GM21367 (cell line): ENCODE data around the gene FDXR.

ENCODE experiments used
- ATAC-seq: cut with Tn5 transposase; IDR thresholded peaks from one replicate; pipeline ENCODE4 v1.9.1; 2021; ENCODE audit not compliant: unreplicated experiment

Gene FDXR

DNA sequence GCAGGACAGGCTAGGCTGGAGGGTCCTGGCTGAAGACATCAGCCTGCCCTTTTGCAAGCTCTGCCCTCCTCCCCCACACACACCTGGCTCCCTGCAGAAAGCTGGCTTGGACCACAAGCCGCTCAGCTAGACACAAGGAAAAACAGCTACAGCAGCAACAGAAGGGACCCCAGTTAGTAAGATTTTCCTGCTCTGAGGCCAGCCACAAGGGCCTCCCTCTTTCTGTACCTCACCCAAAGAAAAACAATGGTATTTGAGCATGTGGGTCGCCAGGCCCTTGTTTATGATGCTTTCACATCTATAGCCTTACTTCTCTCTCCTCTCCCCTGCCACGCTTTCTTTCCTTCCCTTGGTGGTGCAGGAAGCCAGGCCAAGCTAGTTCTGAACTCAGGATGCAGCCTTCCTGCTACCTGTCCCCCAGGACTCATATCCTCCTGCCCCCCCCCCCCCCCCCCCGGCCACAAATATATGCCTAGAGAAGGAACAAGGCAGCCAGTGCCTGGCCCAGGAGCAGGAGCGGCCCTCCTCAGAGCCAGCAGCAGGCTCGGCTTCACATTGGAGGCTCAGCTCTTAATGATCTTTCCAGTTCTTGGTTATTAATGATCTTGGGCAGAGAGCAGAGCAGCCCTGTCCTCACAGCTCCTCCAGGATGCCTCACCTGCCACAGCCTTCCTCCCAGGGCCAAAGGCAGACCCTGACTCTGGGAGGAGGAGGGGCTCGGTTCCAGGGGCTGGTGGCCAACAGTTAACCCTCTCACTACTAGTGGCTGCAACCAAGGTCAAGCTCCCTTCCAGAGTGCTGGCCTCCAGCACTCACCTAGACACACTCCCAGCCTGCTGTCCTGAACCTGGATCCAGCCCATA lies 32.6 kb downstream of the FDXR start:
- no peak for ATAC-seq

DNA sequence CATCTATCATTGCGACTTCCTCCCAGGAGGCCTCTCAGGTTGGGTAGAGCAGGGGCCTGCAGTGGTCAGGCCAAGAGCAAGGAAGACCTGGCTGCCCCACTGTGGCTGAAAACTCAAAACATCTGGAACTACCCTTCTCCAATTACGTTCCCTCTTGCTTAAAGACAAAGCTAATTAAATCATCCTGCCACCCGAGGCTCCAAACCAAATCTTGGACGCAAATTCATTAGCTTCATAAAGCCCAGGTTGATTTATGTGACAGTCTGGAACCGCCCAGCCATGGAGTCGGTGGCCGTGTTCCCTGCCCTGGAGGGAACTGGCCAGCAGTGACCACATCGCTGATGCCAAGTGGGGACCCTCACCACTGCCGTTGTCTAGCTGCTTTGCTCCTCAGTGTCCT lies 34.5 kb downstream of the FDXR start:
- ATAC-seq = no peak

DNA sequence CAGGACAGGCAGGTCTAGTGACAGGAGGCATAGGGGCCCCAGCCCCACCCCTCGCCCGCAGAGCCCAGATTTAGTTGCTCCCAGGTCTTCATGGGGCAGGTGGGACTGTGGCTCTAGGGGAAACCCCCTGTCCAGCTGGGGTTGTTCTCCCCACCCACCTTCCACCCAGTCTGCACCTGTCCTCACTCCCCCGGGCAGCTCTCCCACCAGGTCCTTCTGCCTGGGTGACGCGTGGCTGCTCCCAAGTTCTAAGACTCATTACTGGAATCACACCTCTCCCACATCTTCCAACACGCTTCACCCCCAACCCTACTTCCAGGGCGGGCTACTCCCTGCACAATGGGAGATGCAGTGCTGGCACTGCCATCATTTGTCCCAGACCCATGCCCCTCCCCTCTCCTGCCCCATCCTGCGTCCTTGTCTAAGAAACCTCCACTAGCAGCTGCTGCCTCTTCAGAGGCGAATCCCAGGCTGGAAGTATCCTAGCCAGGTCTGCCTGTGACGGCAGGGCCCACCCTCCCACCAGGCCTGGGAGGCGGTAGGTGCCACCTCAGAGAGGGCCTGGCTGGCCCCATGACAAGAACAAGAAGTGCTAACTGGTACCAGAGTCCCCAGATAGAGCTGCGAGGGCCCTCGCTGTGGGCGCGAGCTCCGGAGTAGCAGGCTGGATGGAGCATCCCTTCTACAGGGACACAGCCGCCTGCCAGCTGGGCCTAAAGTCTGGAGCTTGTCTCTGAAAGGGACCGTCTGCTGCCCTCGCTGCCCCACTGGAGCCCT lies 35.9 kb downstream of the FDXR start:
- no peak for ATAC-seq

GRCh38 chr17:74836191-74836590 lies 36.6 kb downstream of the FDXR start:
- no peak for ATAC-seq

GRCh38 chr17:74833501-74834377 lies 39.1 kb downstream of the FDXR start:
- ATAC-seq = no peak

DNA sequence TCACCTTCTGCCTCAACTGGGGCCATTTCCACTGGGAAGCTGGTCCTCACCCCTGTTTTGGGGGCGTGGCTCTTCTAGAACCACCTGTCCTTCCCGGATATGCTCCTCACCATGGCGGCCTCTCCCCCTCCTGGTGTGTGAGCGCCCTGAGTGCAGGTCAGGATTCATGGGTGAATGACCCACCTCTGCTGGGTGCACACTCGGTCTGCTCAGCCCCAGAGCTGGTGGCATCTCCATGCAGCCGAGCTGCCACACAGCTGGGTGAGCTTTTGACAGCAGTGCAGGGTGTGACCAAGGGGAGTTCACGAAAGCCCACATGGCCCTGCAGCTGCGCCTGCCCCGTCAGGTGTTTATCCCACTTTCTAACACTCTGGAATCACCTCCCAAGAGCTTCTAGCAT lies 40.4 kb downstream of the FDXR start:
- ATAC-seq = no peak

DNA sequence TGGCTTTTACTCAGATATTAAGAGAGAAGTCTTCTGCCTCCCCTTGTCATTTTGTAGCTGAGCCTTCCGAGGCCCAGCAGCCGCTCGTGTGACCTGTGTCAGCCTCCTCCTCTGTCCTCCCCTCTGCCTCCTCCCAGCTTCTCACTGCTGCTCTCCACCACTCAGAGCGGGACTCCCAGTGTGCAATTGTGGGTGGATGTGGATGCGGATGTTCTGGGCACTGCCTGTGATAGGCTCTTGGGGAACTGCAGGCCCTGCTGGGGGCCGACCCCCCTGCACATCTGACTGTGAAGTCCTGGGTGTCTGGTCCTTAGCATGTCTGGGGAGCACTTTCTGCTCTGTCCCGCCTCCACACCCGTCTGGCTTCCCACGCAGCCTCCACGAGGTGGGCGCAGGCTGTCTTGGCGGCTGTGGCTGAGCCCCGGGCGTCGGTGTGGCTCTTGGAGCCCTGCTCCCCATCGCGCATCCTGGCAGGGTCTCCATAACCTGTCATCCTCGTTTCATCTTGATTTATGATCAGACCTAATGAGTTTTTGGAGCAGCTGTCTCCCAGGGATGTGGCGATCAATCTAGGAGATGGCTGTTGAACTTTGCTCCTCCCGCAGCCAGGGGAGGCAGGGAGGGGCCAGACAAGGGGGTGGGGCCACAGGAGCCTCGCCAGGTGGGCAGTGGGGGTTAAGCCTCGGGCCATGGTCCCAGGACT lies 41.2 kb downstream of the FDXR start:
- ATAC-seq = no peak

DNA sequence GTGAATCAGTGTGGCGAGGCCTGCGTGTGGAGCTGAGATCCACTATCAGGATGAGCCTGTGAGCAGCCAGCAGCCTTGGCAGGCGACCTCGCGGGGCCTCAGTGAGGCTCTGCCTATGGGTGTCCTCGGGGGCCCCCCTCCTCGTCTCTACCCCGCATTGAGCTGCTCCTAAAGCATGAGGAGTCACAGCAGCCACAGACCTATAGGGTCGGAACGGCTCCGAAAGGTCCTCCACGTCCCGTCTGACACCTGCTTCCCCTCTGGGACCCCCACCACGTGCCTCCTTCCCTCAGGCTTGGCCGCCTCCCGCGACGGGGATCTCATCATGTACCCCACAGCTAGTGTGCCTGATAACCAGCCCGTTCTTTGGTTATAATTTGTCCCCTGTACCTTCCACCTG lies 41.9 kb downstream of the FDXR start:
- ATAC-seq = no peak

- no peak for ATAC-seq
Observed at GRCh38 chr17:74827800-74828199, 45.0 kb downstream of the FDXR start.

- ATAC-seq = no peak
Observed at GRCh38 chr17:74825952-74826719, 46.7 kb downstream of the FDXR start.

DNA sequence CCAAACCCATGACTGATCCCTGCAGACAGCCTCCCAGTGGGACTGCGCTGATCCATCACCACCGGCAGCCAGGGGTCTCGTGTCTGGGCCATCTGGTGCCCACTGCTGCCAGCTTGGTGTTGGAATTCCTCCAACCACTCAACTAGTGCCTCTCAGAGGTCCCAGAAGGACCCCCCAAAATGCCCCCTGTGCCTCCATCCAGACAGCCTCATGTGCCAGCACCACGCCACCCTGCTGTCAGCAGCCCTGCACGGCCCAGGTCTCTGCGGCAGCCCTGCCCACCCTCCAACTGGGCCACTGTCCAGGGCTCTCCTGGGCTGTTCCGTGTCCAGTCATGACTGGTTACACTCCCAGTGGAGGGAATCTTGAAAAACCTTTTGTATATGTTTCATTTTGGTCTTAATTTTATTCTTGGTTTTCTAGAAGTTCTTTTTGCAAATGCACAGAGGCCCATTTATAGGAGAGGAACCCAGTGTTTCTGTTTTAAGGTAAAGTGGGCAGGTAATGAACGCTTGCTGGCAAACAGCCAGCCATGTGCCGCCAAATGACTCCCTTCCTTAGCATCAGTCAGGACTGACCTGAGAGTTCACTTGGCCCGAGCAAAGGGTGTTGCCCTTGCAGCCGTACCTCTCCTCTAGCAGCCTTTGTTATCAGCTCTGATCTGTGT lies 47.7 kb downstream of the FDXR start:
- no peak for ATAC-seq

GRCh38 chr17:74822939-74823367 lies 49.8 kb downstream of the FDXR start:
- ATAC-seq = no peak

DNA sequence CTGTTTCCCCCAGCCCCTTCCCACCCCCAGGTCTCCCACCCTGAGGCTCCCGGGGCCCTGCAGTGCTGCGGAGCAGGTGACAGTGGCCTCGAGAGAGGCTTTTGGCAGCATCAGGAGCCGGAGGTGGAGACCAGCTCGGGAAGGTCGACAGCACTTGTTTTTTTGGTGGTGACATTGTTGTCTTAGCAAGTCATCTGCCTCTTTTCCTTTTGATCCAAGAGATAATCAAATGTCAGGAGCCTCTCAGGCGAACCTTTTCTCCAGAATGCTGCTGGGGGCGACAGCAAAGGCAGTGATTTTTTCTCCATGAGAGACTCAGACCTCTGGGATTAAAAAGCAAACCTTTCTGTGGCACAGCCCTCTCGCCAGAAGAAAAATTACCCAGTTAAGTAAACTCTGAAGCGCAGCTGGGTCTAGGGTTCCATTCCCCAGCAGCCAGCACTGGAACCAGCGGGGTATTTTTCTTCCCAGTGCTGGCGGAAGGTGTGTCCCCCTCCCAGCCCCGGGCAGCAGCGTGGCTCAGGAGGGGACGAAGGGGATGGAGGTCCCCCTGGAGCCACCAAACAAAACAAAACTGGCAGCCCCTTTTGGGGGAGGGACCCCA lies 50.4 kb downstream of the FDXR start:
- ATAC-seq = no peak

DNA sequence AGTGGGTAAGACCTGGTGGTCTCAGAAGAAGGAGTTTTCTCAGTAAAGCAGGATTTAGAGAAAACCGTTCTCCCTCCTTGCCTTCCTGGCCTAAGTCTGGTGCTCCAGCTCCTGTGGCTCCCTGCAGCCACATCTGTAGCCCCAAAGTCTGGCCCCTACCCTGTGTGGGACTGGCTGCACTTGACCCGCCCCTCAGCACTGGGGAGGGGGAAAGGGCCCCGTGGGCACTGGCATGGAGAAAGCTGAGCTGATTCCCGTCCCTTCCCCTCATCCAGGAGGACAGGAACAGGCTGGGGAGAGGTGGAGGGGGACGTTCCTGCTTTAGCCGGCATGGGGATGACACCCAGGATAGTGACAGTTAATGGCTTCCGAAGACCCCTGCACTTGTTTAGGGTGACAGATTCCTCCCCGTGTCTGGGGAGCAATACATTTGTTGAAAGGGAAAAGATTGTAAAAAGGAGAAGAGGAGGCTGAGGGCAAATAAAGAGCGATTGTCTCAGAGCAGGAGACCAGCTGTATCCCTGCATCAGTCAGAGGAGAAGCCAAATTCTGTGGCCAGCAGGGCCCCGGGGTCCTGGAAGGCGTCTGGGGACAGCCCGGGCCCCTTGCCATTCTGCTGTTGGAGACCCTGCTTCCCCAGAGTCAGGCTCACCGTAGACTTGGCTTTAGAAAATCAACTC lies 51.0 kb downstream of the FDXR start:
- no peak for ATAC-seq

GRCh38 chr17:74819801-74820436 lies 52.9 kb downstream of the FDXR start:
- ATAC-seq = no peak

GRCh38 chr17:74818291-74818938 lies 54.4 kb downstream of the FDXR start:
- ATAC-seq = no peak

GRCh38 chr17:74816905-74817620 lies 55.7 kb downstream of the FDXR start:
- ATAC-seq = no peak
